Measurements from ENCODE around the gene ALAS1.

Gene ALAS1

GRCh38 chr3:52185837-52186236 is 12.1 kb upstream of the ALAS1 start:
- ChIA-PET POLR2A (no interaction called here), CTCF (interaction anchor here (0.7 to 1.2 kb wide), 2 partner anchors 34 to 35 kb away, joined by 4 read pairs; no protein-coding TSS in a partner anchor)
- no peak for DNase-seq (ENCODE audit: low read depth, low spot score)

GRCh38 chr3:52186729-52187128 is 11.2 kb upstream of the ALAS1 start:
- no peak for TF ChIP-seq CTCF (IDR thresholded peaks at IDR 0.05; ENCODE audit: insufficient read depth, low read length, missing control alignments)
- ChIA-PET POLR2A (no interaction called here), CTCF (no interaction called here)
- DNase-seq (ENCODE audit: low read depth, low spot score) = no peak
- no peak overlapping the region for H3K4me3 ChIP-seq (ENCODE audit: low read depth, low read length)

More at GRCh38 chr3:52185837-52186236, 12.1 kb upstream of the ALAS1 start:
- no peak for TF ChIP-seq CTCF (IDR thresholded peaks at IDR 0.05; ENCODE audit: insufficient read depth, low read length, missing control alignments)
- no peak overlapping the region for H3K4me3 ChIP-seq (ENCODE audit: low read depth, low read length)

- no peak for TF ChIP-seq CTCF (IDR thresholded peaks at IDR 0.05; ENCODE audit: insufficient read depth, low read length, missing control alignments)
- no peak overlapping the region for H3K4me3 ChIP-seq (ENCODE audit: low read depth, low read length)
- ChIA-PET CTCF (interaction anchor here (0.6 kb wide), 1 partner anchor 91 kb away, joined by 3 read pairs; no protein-coding TSS in a partner anchor), POLR2A (interaction anchor here (0.6 to 0.7 kb wide), 2 partner anchors 17 to 205 kb away, joined by 3 read pairs; partner anchors contain the start of gene ACY1)
- no peak for DNase-seq (ENCODE audit: low read depth, low spot score)
Observed at GRCh38 chr3:52188556-52188955, 9.4 kb upstream of the ALAS1 start.

DNA sequence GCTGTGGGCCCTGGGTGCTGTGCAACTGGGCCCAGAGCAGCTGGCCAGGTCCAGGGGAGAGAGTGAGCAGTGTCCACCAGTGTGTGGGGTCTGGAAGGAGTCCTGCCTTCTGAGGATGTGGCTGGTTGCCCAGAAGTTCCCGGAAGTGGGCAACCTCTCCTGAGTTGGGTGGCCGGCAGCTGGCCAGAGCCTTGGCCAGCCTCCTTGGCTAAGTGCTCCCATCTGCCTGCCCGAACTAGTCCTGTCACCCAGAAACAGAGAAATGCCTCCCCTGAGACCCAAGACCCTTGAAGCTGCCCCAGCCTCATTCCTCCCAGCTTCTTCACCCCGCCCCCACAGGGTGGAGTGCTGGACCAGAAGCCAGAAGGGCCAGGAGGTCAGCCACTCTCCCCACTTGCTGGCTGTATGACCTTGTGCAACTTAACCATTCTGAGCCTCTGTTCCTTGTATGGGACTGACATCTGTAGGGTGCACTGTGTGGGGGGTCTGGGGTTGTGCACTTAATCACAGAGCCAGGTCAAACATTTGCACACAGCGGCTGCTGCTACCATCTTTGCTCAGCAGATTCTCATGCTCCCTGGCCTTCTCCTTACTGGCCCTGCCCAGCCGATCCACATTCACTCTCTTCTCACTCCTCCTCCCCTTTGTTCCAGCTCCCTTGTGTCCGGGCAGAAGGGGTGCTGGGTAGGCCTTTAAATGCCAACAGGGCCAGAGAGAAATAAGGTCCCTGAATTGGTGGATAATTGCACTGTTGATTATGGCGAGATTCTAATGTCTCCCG is 7.5 kb upstream of the ALAS1 start:
- no peak overlapping the region for H3K4me3 ChIP-seq (ENCODE audit: low read depth, low read length)
- ChIA-PET CTCF (interaction anchor here (0.8 to 1.1 kb wide), 2 partner anchors 9 to 16 kb away, joined by 3 to 4 read pairs; no protein-coding TSS in a partner anchor), POLR2A (no interaction called here)
- no peak for TF ChIP-seq CTCF (IDR thresholded peaks at IDR 0.05; ENCODE audit: insufficient read depth, low read length, missing control alignments)
- DNase-seq (ENCODE audit: low read depth, low spot score) = no peak

DNA sequence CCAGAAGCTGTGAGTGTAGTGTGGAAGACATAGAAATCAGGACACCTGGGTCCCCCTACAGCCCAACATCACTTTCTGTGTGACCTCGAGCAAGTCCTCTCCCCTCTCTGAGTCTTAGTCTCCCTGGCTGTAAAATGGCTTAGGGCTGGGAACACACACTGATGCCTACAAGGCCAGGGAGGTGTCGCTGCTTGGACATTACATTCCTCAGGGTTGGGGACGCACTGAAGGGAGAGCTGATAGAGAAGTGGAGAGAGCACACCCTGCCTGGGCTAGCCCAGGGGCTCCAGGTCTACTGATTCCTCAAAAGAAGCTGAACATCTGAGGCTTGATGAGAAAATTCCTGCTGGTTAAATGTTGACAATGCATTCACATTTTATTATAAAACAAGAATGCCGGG is 6.3 kb upstream of the ALAS1 start:
- CTCF ChIA-PET = interaction anchor here (1.1 kb wide), 1 partner anchor 10 kb away, joined by 4 read pairs; no protein-coding TSS in a partner anchor
- no peak for TF ChIP-seq CTCF (IDR thresholded peaks at IDR 0.05; ENCODE audit: insufficient read depth, low read length, missing control alignments)
- H3K4me3 ChIP-seq (ENCODE audit: low read depth, low read length) = no peak overlapping the region
- no peak for DNase-seq (ENCODE audit: low read depth, low spot score)
- POLR2A ChIA-PET = no interaction called here

DNA sequence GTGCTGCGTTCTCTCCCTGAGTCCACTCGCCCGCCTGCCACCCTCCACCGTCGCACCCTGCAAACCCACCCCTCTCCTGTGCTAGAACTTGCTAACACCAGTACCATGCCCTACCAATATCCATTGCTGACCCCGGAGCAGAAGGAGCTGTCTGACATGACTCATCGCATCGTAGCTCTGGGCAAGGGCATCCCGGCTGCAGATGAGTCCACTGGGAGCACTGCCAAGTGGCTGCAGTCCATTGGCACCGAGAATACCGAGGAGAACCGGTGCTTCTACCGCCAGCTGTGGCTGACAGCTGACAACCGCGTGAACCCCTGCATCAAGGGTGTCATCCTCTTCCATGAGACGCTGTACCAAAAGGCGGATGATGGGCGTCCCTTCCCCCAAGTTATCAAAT is 4.9 kb upstream of the ALAS1 start:
- ChIA-PET CTCF (no interaction called here), POLR2A (no interaction called here)
- no peak for DNase-seq (ENCODE audit: low read depth, low spot score)
- no peak overlapping the region for H3K4me3 ChIP-seq (ENCODE audit: low read depth, low read length)
- no peak for TF ChIP-seq CTCF (IDR thresholded peaks at IDR 0.05; ENCODE audit: insufficient read depth, low read length, missing control alignments)

Data from AG04449 (cell line).